ENCODE results near the gene GRK4.

Gene GRK4

GRCh38 chr4:3077796-3078195, 114.4 kb downstream of the GRK4 start:
- no peak for DNase-seq (ENCODE audit: low spot score)
- no peak overlapping the region for H3K4me3 ChIP-seq

GRCh38 chr4:3079694-3080123, 116.3 kb downstream of the GRK4 start:
- no peak for TF ChIP-seq CTCF (IDR thresholded peaks at IDR 0.05)
- H3K4me3 ChIP-seq: no peak overlapping the region
- DNase-seq (ENCODE audit: low spot score): no peak
- H3K27ac ChIP-seq: no peak overlapping the region

More at GRCh38 chr4:3077796-3078195, 114.4 kb downstream of the GRK4 start:
- H3K27ac ChIP-seq: no peak overlapping the region
- no peak for TF ChIP-seq CTCF (IDR thresholded peaks at IDR 0.05)

GRCh38 chr4:3082925-3083515, 119.6 kb downstream of the GRK4 start:
- no peak for DNase-seq (ENCODE audit: low spot score)
- TF ChIP-seq CTCF (IDR thresholded peaks at IDR 0.05): no peak
- Histone ChIP-seq H3K27ac (no peak overlapping the region), H3K4me3 (no peak overlapping the region)

GRCh38 chr4:3083732-3084131, 120.4 kb downstream of the GRK4 start:
- Histone ChIP-seq H3K4me3 (no peak overlapping the region), H3K27ac (no peak overlapping the region)
- no peak for TF ChIP-seq CTCF (IDR thresholded peaks at IDR 0.05)
- no peak for DNase-seq (ENCODE audit: low spot score)

- no peak overlapping the region for H3K27ac ChIP-seq
- no peak overlapping the region for H3K4me3 ChIP-seq
Measured at GRCh38 chr4:3085948-3086670, 122.7 kb downstream of the GRK4 start.

GRCh38 chr4:3087115-3087797, 123.9 kb downstream of the GRK4 start:
- no peak overlapping the region for H3K27ac ChIP-seq
- no peak for DNase-seq (ENCODE audit: low spot score)
- H3K4me3 ChIP-seq: no peak overlapping the region
- no peak for TF ChIP-seq CTCF (IDR thresholded peaks at IDR 0.05)

More at GRCh38 chr4:3085948-3086670, 122.7 kb downstream of the GRK4 start:
- DNase-seq (ENCODE audit: low spot score): no peak
- no peak for TF ChIP-seq CTCF (IDR thresholded peaks at IDR 0.05)
